NCI-H2107 treated with DMSO at 0.1 percent for 48 hours (cell line): ENCODE results near the gene VWA1.
"Not testable (repeated sequence)": the region's sequence is repeated elsewhere in the genome, so short reads cannot be mapped to it uniquely, and the experiment has no call there.

Source experiments
- DNase-seq: peaks from one replicate; lab custom pipeline; 2025; ENCODE audit not compliant: unreplicated experiment; lab: John Stamatoyannopoulos, UW

The VWA1 gene

DNA sequence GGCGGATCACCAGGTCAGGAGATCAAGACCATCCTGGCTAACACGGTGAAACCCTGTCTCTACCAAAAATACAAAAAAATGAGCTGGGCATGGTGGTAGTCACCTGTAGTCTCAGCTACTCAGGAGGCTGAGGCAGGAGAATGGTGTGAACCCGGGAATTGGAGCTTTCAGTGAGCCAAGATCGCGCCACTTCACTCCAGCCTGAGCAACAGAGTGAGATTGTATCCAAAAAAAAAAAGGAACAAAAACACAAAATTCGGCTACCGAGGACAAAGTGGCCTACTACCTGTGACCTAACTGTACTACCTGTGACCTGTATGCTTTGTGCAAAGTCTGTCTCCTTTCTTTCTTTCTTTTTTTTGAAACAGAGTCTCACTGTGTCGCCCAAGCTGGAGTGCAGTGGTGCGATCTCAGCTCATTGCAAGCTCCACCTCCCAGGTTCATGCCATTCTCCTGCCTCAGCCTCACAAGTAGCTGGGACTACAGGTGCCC, 32.5 kb upstream of the VWA1 start:
- DNase-seq, result not testable (repeated sequence)

DNA sequence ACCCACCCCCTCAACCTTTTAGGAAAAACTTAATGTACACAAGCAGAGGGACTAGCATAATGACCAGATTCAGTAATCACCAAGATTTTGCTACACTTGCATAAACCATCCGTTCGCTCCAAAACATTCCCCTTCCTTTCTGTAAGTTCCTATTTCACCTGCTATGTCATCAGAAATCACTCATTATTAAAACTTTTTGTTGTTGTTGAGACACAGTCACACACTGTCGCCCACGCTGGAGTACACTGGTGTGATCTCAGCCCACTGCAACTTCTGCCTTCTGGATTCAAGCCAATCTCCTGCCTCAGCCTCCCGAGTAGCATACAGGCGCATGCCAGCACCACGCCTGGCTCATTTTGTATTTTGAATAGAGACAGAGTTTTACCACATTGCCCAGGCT, 31.8 kb upstream of the VWA1 start:
- no peak for DNase-seq

DNA sequence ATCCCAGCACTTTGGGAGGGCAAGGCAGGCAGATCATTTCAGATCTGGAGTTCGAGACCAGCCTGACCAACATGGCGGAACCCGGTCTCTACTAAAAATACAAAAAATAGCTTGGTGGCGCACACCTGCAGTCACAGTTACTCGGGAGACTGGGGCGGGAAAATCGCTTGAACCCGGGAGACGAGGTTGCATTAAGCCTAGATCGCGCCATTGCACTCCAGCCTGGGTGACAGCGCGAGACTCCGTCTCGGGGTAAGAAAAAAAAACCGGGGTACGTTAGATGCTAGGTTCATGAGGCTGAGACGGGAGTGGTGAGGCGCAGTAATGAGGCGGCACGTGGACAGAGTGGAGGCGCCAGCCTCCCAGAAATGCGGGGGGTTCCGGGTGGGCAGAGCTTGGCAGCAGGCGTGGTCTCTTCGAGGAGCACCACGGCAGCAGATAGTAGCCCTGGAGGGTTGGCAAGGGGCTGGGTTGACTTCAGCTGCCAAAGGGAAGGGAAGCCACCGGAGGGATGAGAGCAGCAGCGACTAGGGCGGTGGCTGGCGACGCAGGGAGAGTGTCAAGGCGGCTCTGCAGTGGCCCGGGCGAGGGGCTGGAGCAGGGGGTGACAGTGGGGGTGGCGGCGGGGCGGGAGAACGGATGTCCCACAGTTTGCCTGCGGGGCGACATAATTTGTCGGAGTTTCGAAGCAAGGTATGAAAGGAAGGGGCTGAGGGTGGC, 29.2 kb upstream of the VWA1 start:
- no peak for DNase-seq

DNA sequence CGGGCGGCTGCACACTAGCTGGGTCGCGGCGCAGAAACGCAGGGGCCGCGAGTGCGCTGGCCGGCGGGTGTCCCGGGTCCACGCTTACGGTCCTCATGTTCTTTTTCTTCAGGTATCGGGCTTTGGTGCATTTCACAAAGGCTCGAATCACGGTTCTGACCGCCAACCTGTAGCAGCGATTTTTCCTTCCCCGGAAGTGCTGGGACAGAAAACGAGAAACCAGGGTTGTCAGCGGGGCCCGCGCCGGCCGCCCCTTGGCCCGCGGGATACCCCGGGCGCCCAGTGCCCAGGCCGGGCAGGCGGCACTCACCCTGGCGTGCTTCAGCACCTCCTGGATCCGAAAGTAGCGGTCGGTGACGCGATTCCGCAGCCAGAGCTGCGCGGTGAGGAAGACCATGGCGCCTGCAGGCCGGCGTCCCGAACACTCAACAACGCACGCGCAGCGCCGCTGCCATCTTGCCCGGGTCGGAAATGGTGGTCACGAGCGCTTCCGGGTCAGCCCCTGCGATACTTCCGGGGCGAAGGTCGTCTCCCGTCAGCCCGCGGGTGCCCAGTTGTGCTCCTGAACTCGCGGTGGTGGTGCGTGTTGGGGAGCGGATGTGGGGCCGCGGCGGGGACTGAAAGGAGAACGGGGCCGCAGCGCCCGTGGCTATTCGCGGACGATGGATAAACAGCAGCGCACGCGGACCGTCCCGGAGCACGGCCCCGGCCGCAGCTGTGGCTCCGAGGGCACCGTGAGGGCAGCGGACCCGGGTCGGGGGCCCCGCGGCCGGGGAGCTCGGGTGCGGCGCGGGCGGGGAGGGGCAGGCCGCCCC, 28.5 kb upstream of the VWA1 start, which contains the start of gene MRPL20:
MRPL20 (minus strand) TSS at position 473 of the 815 bp plus-strand sequence; CDS start at position 397, 76 bp downstream.
- DNase-seq, result peak; percentile 6

DNA sequence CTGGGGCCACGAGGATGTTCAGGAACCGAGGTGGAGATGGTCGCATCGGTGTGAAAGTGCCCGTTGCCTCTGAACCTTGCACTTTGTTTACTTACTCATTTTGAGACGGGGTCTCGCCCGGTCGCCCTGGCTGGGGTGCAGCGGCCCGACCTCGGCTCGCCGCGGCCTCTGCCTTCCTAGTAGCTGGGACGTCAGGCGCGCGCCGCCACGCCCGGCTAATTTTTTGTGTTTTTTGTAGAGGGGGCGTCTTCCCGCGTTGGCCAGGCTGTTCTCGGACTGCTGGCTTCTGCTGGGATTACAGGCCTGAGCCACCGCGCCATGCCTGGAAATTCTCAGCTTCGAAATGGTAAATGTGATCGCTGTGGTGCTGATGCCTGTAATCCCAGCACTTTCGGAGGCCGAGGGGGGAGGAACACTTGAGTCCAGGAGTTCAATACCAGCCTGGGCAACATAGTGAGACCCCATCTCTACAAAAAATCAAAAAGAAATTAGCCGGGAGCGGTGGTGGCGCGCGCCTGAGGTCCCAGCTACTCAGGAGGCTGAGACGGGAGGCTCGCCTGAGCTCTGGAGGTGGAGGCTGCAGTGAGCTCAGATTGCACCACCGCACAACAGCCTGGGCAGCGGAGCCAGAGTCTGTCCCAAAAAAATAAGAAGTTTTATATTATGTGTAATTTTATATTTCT, 27.7 kb upstream of the VWA1 start:
- DNase-seq, result no peak

DNA sequence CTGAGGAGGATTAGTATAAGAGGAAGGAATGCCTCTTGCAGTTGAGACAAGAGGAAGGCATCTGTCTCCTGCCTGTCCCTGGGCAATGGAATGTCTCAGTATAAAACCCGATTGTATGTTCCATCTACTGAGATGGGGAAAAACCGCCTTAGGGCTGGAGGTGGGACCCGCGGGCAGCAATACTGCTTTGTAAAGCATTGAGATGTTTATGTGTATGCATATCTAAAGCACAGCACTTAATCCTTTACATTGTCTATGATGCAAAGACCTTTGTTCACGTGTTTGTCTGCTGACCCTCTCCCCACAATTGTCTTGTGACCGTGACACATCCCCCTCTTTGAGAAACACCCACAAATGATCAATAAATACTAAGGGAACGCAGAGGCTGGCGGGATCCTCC, 25.3 kb upstream of the VWA1 start:
- DNase-seq, result not testable (repeated sequence)

DNA sequence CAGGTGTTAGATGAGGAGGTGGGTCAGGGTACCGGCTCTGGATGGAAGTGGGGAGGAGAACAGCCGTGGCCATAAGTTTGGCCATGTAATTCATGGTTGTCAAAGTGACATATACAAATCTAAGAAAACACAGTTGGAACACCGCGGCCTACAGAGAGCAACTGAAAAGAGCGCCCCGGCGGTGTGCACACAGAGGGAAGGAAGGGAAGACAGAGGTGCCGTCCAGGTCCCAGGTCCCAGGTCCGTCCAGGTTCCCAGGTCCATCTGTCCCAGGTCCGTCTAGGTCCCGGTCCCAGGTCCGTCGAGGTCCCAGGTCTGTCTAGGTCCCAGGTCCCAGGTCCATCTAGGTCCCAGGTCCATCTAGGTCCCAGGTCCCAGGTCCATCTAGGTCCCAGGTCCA, 23.9 kb upstream of the VWA1 start:
- DNase-seq, result no peak

DNA sequence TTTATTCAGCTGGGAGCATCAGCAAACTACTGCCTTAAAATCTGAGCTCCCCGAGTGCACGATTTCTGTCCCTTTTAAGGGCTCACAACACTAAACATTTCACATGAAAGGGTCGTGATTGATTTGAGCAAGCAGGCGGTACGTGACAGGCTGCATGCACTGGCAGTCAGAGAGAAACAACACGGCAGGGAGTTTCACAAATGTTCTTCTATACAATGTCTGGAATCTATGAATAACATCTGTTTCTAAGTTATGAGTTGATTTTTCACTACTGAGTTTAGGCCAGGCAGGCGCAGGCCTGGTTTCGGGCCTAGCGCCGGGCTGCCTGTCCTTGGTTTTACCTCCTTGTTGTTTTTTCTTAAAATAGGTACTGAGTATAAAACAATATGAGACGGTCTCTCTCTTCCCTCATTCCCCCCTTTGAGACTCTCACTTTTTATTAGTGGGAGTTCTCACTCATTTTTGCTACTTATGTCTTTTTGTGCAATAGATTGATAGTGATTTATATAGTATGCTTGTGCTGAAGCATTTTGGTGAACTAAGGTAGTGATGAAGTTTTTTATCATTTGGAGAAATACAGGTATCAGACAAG, 23.1 kb upstream of the VWA1 start:
- not testable (repeated sequence) for DNase-seq

DNA sequence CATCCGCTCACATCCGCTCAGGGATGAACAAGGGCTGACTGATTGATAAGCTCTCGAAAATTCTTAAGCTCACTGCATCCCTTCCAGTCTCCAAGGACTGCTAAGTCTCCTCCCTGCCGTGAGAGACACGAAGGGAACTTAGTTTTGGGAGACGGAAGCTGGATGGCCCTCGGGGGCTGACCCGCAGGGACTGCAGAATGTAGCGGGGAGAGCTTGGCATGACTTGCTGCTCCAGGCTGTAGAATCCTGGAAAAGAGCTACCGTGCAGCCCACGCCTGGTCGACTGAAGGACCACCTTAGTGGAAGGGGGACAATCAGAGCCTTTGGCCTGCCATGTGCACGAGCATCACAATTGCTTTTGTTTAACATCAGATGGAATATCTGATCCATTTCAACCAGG, 19.7 kb upstream of the VWA1 start:
- no peak for DNase-seq

DNA sequence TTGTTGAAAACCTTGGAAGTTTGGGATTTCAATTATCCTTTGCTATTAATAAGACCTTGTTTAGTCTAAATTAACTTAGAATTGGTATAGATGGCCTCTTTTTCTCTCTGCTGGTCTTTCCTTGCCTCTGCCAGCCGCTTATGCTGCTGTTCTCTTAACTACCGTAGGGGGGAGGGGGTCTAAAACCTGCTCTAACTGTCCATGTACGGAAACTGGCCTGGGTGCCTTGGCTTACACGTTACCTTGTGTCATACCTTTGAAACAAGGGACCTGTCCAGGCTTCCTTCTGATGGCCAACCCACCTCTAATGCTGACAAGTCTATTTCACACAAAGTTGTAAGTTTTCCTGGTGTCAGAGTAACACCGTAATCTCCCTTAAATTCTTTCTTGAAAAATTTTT, 18.1 kb upstream of the VWA1 start:
- not testable (repeated sequence) for DNase-seq

DNA sequence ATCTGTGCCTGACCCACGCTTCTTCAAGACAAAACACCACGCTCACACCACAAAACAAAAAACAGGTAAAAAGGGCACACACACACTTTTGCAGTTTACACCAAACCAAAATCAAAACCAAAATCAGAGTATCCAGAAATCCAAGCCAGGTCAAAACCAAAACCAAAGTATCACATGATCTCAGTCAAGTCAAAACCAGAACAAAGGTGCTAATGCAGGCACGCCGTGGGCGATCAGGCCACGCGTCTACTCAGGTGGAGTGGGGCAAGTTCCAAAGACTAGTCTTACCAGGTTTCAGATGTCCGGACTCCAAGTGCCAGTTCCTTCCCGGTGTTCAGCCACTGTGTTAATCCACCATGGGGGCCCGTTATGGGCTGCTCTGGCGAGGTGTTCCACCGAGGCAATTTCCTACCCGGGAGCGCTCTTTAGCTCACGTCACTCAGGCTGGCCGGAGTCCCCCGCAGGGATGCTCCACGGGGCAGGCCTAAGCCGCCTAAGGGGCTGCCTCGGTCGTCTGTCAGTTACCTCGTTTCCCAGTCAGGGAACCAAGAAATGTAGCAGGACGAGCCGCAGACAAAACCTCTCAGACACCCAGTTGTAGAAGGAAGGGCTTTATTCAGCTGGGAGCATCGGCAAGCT, 17.5 kb upstream of the VWA1 start:
- not testable (repeated sequence) for DNase-seq

DNA sequence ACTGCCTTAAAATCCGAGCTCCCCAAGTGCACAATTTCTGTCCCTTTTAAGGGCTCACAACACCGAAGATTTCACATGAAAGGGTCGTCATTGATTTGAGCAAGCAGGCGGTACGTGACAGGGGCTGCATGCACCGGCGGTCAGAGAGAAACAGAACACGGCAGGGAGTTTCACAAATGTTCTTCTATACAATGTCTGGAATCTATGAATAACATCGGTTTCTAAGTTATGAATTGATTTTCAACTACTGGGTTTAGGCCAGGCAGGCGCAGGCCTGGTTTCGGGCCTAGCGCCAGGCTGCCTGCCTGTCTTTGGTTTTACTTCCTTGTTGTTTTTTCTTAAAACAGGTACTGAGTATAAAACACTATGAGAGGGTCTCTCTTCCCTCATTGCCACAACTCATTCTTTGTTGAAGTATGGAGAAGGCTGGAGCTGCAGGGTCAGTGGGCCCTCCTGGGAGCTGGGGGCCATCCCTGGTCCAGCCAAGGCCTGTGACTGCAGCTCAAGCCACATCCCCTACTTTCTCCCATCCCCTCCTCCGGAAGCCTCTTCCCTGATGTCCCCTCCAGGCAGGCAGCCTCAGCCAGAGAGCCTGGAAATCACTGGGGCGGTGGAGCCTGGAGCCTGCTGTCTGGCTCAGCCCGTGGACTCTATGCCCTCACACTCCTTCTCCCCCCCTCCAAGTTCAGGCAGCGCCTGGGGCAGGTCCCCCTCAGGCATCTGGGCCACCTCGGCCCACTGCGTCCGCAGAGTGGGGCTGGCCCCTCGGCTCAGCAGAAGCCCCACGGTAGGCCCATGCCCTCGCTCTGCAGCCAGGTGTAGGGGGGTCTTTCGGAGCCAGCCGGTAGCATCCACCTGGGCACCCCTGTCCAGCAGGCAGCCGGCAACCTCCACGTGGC, 16.8 kb upstream of the VWA1 start:
- no peak for DNase-seq

DNA sequence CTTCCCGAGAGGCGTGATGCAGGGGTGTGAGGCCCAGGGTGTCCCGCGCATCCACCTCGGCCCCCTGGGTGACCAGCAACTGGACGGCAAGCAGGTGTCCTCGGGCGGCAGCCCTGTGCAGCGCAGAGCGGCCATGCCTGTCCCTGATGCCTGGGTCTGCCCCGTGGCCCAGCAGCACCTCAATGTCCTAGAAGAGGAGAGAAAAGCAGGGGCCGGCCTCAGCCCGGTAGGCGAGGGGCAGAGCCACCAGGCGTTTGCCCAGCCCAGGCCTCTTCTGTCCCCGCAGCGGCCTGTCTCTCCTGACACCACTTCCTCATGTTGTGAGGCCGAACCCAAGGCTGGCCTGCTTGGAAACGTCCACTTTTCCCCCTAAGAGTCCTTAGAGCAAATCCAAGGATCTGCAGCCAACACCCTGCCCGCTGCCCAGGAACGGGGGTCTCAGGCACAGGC, 16.1 kb upstream of the VWA1 start:
- no peak for DNase-seq

DNA sequence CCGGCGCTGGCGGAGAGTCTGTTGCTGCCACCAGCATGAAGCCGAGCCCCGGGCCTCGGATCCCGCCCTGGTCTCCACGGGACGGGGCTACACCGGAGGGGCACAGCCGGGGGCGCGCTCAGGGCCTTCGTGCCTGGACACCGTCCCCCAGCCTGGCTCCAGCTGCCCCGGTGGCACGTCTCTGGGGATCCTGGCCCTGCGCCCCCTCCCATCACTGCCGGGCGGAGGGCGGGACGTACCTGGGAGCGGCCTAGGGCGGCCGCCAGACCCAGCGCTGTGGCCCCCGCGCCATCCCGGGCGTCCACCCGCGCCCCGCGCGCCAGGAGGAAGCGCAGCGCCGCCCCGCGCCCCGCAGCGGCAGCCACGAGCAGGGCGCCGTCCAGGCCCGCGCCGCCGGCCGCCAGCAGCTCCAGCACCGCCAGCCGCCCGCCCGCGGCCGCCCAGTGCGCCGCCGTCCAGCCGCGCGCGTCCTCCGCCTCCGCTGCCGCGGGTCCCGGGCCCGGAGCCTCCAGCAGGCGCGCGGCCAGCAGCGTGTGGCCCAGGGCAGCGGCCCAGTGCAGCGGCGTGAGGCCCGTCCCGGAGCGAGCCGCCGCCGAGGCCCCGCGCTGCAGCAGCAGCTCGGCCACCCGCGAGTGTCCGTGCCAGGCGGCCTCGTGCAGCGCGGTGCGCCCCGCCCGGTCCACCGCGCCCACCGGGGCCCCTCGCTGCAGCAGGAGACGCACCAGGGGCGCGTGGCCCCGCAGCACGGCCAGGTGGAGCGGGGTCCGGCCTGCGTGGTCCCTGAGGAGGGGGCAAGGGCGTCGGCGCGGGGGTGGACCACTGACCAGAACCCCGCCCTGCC, 15.5 kb upstream of the VWA1 start:
- DNase-seq, result no peak

DNA sequence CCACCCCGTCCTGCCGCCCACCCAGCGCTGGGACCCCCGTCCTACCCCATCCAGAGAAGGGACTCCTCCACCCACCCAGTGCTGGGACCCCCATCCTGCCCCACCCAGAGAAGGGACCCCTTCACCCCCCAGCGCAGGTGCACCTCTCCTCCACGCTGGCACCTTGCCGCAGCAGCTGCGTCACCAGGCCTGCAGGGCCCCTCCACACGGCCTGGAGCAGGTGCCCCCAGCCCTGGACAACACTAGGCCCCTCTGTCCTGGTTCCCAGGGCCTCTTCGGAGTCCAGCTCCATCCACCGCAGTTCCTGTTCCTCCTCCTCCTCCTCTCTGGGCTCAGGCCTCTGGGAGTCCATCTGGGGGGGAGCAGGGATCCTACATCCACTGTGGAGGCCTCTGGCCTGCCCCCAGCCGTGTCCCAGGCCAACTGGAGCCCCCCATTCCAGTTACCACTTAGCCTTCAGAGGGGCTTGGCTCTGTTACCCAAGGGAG, 14.8 kb upstream of the VWA1 start:
- DNase-seq, result no peak

DNA sequence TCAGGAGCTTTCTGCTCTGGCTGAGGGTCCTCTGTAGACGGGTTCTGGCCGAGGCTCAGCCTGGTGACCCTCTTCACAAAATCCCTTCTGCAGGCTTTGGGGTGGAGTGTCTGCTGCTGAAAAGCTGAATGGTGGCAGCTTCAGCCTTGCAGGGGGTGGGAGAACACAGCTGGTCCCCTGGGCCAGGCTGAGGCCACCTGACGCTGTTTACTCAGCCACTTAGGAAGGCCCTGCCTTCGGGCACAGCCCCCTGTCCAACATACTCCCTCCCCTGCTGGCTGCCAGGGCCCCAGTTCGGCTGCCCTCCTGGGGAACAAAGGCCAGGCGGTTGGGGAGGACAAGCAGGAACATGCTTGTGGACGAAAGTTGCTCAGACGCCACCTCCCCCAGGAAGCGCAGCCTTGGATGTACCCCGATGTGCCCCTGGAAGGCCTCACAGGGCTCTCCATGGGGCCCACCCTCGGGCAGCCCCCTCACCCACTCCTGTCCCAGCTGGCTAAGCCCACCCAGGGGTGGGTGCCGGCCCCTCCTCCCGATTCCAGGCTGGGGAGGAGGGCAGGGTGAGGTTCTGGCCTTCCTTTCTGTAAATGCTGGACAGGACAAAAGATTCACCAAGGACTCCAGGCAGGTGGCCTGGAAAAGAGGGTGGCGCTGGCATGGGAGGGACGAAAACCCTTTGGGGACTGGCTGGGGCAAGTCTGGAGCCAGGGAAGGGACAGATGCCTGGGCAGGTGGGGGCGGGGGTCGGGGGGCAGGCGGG, 14.2 kb upstream of the VWA1 start, which contains the start of gene ANKRD65:
ANKRD65 (minus strand) TSS at position 130 of the 760 bp plus-strand sequence. CDS start 271 bp downstream, outside the sequence.
- DNase-seq, result no peak

DNA sequence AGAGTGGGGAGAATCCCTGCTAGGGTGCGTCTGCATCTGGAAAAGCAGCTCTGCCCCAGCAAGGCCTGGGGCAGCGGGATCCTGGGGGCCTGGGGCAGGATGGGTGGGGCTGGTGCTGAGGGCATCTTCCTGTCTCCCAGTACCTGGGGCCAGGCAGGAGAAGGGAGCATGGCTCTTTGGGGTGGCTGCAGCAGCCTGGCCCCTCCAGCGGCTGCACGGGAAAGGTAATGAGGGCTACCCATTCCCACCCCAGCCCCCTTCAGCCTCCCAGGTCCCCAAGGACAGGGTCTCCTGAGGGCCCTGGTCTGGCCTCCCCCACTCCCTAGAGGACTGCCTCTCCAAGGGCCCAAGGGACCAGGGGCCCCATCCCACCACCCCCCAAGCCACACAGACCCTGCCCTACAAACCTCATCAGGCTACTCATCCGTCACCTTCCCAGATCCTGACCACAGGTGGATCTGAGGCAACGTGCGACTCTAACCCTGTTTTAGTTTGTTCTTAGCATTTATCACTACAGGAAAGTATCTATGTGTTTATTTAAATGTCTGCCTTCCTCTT, 13.5 kb upstream of the VWA1 start:
- DNase-seq, result no peak
